Activated CD4-positive, alpha-beta T cell treated with anti-CD3 and anti-CD28 coated beads, Interleukin-2, amount 10 ng/mL, durations not matched to agents 7 days and 5 days (primary cell): ENCODE measurements around the gene APOD. TPM values are rescaled to one million over a fixed set of nuclear protein-coding genes. Genes with fewer than 3 reads are reported as not detected.
A peak's percentile ranks its signal among the peaks of the same experiment; 100 is the strongest.

ENCODE experiments used
- CTCF ChIA-PET: fragments of 350-600 bp; sonication (Branson Sonifier 250); formaldehyde crosslinking; loops from one replicate; lab custom pipeline; 2021; ENCODE audit warnings: antibody characterized with exemption; lab: Charles Lee
- POLR2A ChIA-PET: fragments of 350-600 bp; sonication (Branson Sonifier 250); formaldehyde crosslinking; loops from one replicate; lab custom pipeline; 2021; ENCODE audit warnings: antibody characterized with exemption; lab: Charles Lee
- DNase-seq: peaks from one replicate; pipeline ENCODE4 v3.0.0-alpha.2; 2020
- H3K27ac Mint-ChIP-seq: one replicate; pipeline ENCODE4 v1.8.0; 2021; ENCODE audit warnings: mild to moderate bottlenecking, moderate library complexity, mixed read lengths
- H3K27me3 Mint-ChIP-seq: one replicate; pipeline ENCODE4 v1.8.0; 2021; ENCODE audit warnings: mixed read lengths
- H3K36me3 Mint-ChIP-seq: one replicate; pipeline ENCODE4 v1.8.0; 2021; ENCODE audit warnings: low read depth, mixed read lengths
- H3K4me1 Mint-ChIP-seq: one replicate; pipeline ENCODE4 v1.8.0; 2021; ENCODE audit warnings: mixed read lengths
- H3K4me3 Mint-ChIP-seq: one replicate; pipeline ENCODE4 v1.8.0; 2021; ENCODE audit warnings: mild to moderate bottlenecking, moderate library complexity, mixed read lengths
- H3K9me3 Mint-ChIP-seq: one replicate; pipeline ENCODE4 v1.8.0; 2021; ENCODE audit warnings: mixed read lengths
- total RNA-seq, 2 experiments: library from RNA; stranded (reverse); gene quantifications; one replicate each; pipeline ENCODE4 v1.2.3, GENCODE V29; 2021

Gene APOD
- total RNA-seq, 2 experiments from 2014 or later: not detected

DNA sequence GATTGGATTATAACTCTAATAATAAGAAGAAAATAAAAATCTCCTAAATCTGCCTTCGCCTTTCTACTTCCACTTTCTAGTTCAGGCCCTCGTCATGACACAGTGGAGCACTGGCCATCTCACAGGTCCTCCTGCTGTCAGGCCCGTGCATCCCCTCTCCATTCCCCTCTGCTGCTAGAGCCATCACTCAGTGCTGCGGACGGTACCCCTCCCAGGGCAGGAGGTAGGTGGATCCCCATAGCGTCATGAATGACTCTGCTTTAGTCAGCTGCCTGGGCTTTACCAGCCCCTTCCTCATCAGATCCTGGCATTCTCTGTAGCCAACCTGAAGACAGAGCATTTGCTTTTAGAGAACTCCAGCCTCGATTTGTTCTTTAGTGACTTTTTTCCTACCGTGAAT is 28.6 kb downstream of the APOD start:
- H3K4me3 Mint-ChIP-seq: peak overlapping the region; percentile 35
- DNase-seq: no peak
- ChIA-PET CTCF (interaction anchor here (1.2 to 1.4 kb wide), 2 partner anchors 11 to 873 kb away, joined by 4 read pairs; no protein-coding TSS in a partner anchor), POLR2A (no interaction called here)
- peak overlapping the region; percentile 86 for H3K27ac Mint-ChIP-seq
- peaks cover 70% of the 10 kb centered on the region for H3K4me1 Mint-ChIP-seq
- no peaks in the 10 kb centered on the region for H3K9me3 Mint-ChIP-seq
- peaks cover 5% of the 10 kb centered on the region for H3K36me3 Mint-ChIP-seq
- no peaks in the 10 kb centered on the region for H3K27me3 Mint-ChIP-seq

DNA sequence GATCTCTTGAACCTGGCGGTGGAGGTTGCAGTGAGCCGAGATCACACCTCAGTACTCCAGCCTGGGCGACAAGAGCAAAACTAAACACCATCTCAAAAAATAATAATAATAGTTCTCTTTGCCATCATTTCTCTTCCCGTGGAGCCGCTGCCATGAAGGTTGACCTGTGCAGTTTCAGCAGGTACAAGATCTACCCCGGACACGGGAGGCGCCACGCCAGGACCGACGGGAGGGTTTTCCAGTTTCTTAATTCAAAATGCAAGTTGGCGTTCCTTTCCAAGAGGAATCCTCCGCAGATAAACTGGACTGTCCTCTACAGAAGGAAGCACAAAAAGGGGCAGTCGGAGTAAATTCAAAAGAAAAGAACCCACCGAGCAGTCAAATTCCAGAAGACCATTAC is 29.3 kb downstream of the APOD start:
- H3K27ac Mint-ChIP-seq: peak overlapping the region; percentile 62
- ChIA-PET POLR2A (no interaction called here), CTCF (no interaction called here)

DNA sequence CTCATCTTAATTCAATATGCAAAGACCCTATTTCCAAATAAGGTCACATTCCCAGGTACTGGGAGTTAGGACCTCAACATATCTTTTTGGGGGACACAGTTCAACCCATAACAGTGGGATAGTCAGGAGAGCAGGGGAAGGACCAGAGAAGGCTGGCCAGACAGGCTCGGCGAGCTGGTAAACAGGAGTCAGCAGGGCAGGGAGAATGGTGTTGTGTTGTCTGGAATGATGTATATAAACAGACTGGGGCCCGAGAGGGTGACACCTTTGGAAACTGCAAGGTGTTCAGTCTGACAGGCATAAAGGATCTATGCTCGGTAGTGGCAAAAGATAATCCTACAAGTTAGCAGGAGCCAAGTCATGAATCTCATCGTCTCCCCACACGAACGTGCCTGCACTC is 30.5 kb downstream of the APOD start:
- ChIA-PET POLR2A (no interaction called here), CTCF (interaction anchor here (1.0 kb wide), 1 partner anchor 55 kb away, joined by 3 read pairs; no protein-coding TSS in a partner anchor)
- peaks cover 6% of the 10 kb centered on the region for H3K36me3 Mint-ChIP-seq
- no peak for DNase-seq
- no peaks in the 10 kb centered on the region for H3K9me3 Mint-ChIP-seq
- H3K27me3 Mint-ChIP-seq: no peaks in the 10 kb centered on the region
- peaks cover 77% of the 10 kb centered on the region for H3K4me1 Mint-ChIP-seq
- peak overlapping the region; percentile 34 for H3K27ac Mint-ChIP-seq
- no peak overlapping the region for H3K4me3 Mint-ChIP-seq

More for the DNA sequence above, 29.3 kb downstream of the APOD start:
- DNase-seq: no peak
- Mint-ChIP-seq H3K36me3 (peaks cover 6% of the 10 kb centered on the region), H3K9me3 (no peaks in the 10 kb centered on the region), H3K4me3 (no peak overlapping the region), H3K4me1 (peaks cover 76% of the 10 kb centered on the region), H3K27me3 (no peaks in the 10 kb centered on the region)

DNA sequence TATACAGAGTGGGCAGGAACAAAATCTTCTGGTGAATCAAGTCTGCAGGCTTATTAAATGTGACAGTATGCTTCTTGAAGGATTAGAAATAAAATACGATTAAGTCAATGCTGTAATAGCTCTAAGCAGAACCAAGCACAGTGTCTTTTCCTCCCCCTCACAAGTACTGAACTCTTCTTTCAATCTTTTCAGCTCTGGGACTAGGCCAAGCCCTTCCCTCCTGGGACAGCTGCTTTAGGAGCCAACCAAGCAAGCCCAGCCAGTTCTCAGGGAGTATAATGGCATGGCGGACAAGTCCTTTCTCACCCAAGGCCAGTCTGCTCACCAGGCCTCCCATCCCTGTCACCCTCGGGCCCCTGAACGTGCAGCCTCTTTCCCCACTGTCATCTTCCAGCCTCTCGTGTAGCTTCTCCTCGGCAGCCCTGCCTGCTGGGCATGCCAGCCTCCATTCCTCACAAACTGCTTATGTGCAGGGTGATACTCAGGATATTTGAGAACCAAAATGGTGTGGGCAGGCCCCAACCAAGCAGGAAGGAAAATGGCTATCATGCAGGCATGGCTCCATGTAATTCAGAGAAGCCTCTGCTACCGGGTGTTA is 32.3 kb downstream of the APOD start:
- no peaks in the 10 kb centered on the region for H3K9me3 Mint-ChIP-seq
- H3K4me3 Mint-ChIP-seq: peak overlapping the region; percentile 9
- ChIA-PET POLR2A (interaction anchor here (0.6 to 0.7 kb wide), 2 partner anchors 410 to 731 kb away, joined by 4 to 5 read pairs; no protein-coding TSS in a partner anchor), CTCF (interaction anchor here (0.6 to 2.5 kb wide), 9 partner anchors 8 to 299 kb away, joined by 3 to 14 read pairs (median 4); partner anchors contain the start of genes PPP1R2 and XXYLT1)
- no peaks in the 10 kb centered on the region for H3K27me3 Mint-ChIP-seq
- peak overlapping the region; percentile 92 for H3K27ac Mint-ChIP-seq
- DNase-seq: no peak
- H3K36me3 Mint-ChIP-seq: peaks cover 9% of the 10 kb centered on the region
- H3K4me1 Mint-ChIP-seq: peaks cover 86% of the 10 kb centered on the region

DNA sequence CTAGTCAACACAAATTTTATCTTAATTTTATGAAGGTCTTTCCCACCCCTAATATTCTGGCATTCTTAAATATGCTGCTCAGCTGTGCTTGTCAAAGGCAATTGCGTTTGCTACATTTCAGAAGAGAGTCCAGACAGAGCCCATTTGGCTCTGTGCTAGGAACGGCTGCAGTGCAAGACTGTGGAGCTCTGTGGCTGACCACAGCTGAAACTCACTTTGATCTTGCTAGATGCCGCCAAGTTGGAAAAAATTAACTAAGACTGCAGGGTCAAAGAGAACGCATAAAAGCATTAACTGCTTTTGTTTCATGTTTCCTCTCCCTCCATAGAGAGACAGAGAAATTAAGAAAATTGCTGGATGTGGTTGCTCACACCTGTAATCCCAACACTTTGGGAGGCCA is 33.0 kb downstream of the APOD start:
- peak overlapping the region; percentile 92 for H3K27ac Mint-ChIP-seq
- CTCF ChIA-PET: interaction anchor here (0.9 to 2.5 kb wide), 8 partner anchors 7 to 300 kb away, joined by 3 to 14 read pairs (median 4); partner anchors contain the start of genes PPP1R2 and XXYLT1
- H3K4me3 Mint-ChIP-seq: peak overlapping the region; percentile 69
- POLR2A ChIA-PET: no interaction called here
- no peaks in the 10 kb centered on the region for H3K27me3 Mint-ChIP-seq
- peak; percentile 31 for DNase-seq
- H3K4me1 Mint-ChIP-seq: peaks cover 86% of the 10 kb centered on the region
- no peaks in the 10 kb centered on the region for H3K9me3 Mint-ChIP-seq
- H3K36me3 Mint-ChIP-seq: peaks cover 9% of the 10 kb centered on the region

DNA sequence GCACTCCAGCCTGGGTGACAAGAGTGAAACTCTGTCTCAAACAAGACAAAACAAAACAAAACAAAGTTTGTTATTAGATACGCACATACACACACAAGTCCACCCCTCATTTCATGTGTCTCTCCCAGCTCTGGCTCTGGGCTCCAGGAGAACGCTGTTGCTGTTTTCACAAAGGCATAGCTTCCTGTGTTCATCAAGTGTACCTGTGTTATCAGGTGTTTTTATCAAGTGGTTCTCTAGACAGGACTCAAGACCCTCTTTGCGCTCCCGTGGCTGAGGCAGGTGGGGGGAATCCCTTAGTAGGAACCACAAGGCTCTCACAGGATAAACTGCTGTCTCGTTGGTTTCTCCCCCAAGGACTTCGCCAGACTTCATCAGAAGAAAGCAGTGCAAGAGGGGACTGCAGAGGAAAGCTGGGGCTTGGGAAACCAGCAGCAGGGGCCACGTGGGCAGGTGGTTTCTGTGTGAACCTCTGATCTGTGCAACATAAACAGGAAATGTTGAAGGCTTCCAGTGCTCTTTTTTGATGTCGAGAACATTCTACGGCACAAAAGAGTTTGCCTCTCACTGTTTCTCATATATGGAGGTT is 33.7 kb downstream of the APOD start:
- H3K9me3 Mint-ChIP-seq: no peaks in the 10 kb centered on the region
- peak; percentile 89 for DNase-seq
- H3K4me3 Mint-ChIP-seq: peak overlapping the region; percentile 69
- H3K4me1 Mint-ChIP-seq: peaks cover 86% of the 10 kb centered on the region
- no peaks in the 10 kb centered on the region for H3K27me3 Mint-ChIP-seq
- peaks cover 7% of the 10 kb centered on the region for H3K36me3 Mint-ChIP-seq
- CTCF ChIA-PET: interaction anchor here (0.9 to 2.5 kb wide), 7 partner anchors 9 to 301 kb away, joined by 3 to 14 read pairs (median 4); partner anchors contain the start of gene XXYLT1
- POLR2A ChIA-PET: no interaction called here
- peak overlapping the region; percentile 92 for H3K27ac Mint-ChIP-seq

DNA sequence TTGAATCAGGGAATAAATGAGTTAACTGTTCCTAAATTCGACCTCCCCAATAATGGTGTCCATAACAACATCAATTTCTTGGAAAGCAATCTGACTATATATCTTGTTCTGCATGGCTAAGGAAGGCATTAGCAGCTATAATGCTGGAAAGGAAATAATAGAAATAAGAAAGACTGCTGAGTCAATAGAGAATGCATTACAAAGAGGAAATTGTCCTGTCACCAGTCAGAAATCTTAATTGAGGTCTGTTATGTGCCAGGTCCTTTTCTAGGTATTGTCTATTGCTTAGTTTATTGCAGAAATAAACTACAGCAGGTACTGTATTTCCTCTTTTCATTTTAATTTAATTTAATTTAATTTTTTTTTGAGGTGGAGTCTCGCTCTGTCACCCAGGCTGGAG is 34.8 kb downstream of the APOD start:
- CTCF ChIA-PET: interaction anchor here (0.8 to 2.5 kb wide), 4 partner anchors 14 to 302 kb away, joined by 3 to 14 read pairs (median 4); no protein-coding TSS in a partner anchor
- no peaks in the 10 kb centered on the region for H3K9me3 Mint-ChIP-seq
- POLR2A ChIA-PET: interaction anchor here (0.5 kb wide), 1 partner anchor 290 kb away, joined by 3 read pairs; no protein-coding TSS in a partner anchor
- H3K36me3 Mint-ChIP-seq: peaks cover 7% of the 10 kb centered on the region
- peak overlapping the region; percentile 30 for H3K4me3 Mint-ChIP-seq
- no peak for DNase-seq
- peak overlapping the region; percentile 32 for H3K27ac Mint-ChIP-seq
- peaks cover 89% of the 10 kb centered on the region for H3K4me1 Mint-ChIP-seq
- H3K27me3 Mint-ChIP-seq: no peaks in the 10 kb centered on the region

DNA sequence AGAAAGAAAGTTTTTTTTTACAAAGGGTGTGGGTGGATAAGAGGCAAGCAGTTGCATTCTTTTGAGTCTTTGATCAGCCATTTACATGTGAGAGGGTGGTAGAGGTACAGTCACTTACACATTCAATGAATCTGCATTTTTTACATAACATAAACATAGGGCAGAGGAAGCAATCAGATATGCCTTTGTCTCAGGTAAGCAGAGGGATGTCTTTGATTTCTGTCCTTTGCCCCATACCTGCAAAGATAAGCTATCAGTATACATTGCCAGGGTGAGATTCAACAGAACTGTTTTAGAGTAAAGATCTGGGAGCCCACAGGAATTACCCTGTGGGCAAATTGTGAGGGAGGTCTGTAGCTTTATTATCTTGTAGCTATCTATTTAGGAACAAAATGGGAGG is 35.2 kb downstream of the APOD start:
- Mint-ChIP-seq H3K27me3 (no peaks in the 10 kb centered on the region), H3K4me1 (peaks cover 93% of the 10 kb centered on the region), H3K9me3 (no peaks in the 10 kb centered on the region), H3K4me3 (peak overlapping the region; percentile 5), H3K36me3 (peaks cover 7% of the 10 kb centered on the region), H3K27ac (peak overlapping the region; percentile 32)
- POLR2A ChIA-PET: interaction anchor here (0.5 kb wide), 1 partner anchor 290 kb away, joined by 3 read pairs; no protein-coding TSS in a partner anchor
- CTCF ChIA-PET: interaction anchor here (0.8 to 2.0 kb wide), 3 partner anchors 15 to 302 kb away, joined by 3 to 4 read pairs (median 4); no protein-coding TSS in a partner anchor
- no peak for DNase-seq

DNA sequence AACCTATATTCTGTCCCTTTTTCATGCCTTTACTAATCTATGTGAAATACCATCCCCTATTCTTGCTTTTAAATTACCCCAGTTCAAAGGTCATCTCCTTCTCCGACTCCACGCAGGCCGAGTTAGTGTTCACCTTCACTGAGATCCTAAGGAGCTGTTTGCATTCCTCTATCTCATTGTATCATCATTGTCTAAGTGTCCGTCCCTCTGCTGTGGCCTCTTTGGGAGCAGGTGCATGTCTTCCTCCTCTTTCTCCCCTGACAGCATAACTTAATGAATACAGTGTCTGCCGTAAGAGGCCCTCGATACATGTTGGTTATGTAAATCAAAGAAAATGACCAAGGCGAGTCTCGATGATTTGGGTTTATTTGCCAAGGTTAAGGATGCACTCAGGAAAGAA is 35.7 kb downstream of the APOD start:
- Mint-ChIP-seq H3K4me1 (peaks cover 89% of the 10 kb centered on the region), H3K9me3 (no peaks in the 10 kb centered on the region), H3K36me3 (peaks cover 5% of the 10 kb centered on the region), H3K4me3 (peak overlapping the region; percentile 5), H3K27me3 (no peaks in the 10 kb centered on the region), H3K27ac (no peak overlapping the region)
- CTCF ChIA-PET: interaction anchor here (0.8 kb wide), 1 partner anchor 303 kb away, joined by 3 read pairs; no protein-coding TSS in a partner anchor
- POLR2A ChIA-PET: no interaction called here
- no peak for DNase-seq

DNA sequence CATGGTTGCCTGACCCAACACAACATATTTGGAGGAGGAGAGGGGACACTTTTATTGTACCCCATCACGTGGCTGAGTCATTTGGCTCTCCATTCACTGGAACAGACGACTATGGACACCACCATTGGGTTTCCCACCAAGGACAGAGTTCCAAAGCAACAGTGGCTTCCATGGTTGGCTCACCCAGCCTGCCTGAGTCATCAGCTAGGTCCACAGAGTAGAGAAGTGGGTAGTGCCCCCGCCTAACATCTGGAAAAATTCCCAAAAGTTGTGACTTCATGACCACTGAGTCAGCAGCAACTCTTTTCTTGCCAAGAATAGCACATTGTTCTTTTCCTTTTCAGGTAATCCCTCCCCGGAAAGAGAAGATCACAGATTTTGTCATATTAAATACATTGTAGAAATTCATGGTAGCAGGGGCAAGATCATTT is 37.6 kb downstream of the APOD start:
- Mint-ChIP-seq H3K27ac (peak overlapping the region; percentile 88), H3K36me3 (peaks cover 7% of the 10 kb centered on the region)
- no peak for DNase-seq

DNA sequence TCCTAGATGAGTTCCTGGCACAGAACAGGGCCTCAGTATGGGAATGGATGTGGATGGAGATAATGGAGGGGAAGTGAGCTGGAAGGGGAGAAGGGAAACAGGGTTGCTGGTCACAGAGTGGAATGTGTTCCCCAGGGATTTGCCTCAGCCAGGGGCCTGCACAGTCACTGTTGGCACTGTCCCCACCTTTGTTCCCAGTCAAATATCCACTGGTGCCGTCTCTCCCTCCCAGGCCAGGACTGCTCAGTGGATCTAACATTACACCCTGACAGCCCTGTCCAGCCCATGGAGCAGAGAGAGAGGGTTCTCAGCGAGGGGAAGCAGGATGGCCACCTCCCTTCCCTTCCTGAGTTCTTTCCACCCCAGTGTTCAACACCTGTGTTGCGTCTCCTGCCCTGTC is 39.1 kb downstream of the APOD start:
- CTCF ChIA-PET: interaction anchor here (1.3 to 2.9 kb wide), 3 partner anchors 14 to 306 kb away, joined by 3 to 10 read pairs (median 3); no protein-coding TSS in a partner anchor
- H3K27ac Mint-ChIP-seq: peak overlapping the region; percentile 90
- H3K4me1 Mint-ChIP-seq: peaks cover 68% of the 10 kb centered on the region
- peaks cover 16% of the 10 kb centered on the region for H3K36me3 Mint-ChIP-seq
- peak overlapping the region; percentile 86 for H3K4me3 Mint-ChIP-seq
- H3K27me3 Mint-ChIP-seq: no peaks in the 10 kb centered on the region
- H3K9me3 Mint-ChIP-seq: no peaks in the 10 kb centered on the region
- POLR2A ChIA-PET: no interaction called here
- DNase-seq: no peak

More for the DNA sequence above, 37.6 kb downstream of the APOD start:
- ChIA-PET CTCF (interaction anchor here (0.6 to 2.9 kb wide), 6 partner anchors 14 to 370 kb away, joined by 3 to 10 read pairs (median 4); partner anchors contain the start of gene XXYLT1), POLR2A (no interaction called here)
- H3K4me3 Mint-ChIP-seq: peak overlapping the region; percentile 69
- peaks cover 72% of the 10 kb centered on the region for H3K4me1 Mint-ChIP-seq
- no peaks in the 10 kb centered on the region for H3K9me3 Mint-ChIP-seq
- no peaks in the 10 kb centered on the region for H3K27me3 Mint-ChIP-seq

DNA sequence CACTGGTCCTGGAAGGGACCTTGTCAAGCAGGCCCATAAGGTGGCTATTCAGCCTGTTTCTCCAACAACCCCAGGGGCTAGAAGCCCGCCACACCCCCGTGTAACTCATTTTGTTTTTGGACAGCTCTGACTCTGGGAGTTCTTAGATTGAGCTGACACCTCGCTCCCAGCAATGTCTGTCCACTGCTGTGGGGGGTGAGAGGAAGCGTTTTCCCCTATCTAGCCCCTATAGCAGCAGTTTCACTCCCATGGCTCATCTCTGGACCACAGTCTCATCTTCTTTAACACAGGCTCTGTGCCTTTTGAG is 39.6 kb downstream of the APOD start:
- H3K4me3 Mint-ChIP-seq: peak overlapping the region; percentile 86
- H3K36me3 Mint-ChIP-seq: peaks cover 20% of the 10 kb centered on the region
- peak overlapping the region; percentile 90 for H3K27ac Mint-ChIP-seq
- ChIA-PET POLR2A (no interaction called here), CTCF (interaction anchor here (1.7 to 2.9 kb wide), 2 partner anchors 239 to 306 kb away, joined by 3 to 10 read pairs; no protein-coding TSS in a partner anchor)
- DNase-seq: no peak
- peaks cover 71% of the 10 kb centered on the region for H3K4me1 Mint-ChIP-seq
- no peaks in the 10 kb centered on the region for H3K27me3 Mint-ChIP-seq
- no peaks in the 10 kb centered on the region for H3K9me3 Mint-ChIP-seq
